GM21786 (cell line): ENCODE data around the gene ADD1.
"Not testable (repeated sequence)": the region's sequence is repeated elsewhere in the genome, so short reads cannot be mapped to it uniquely, and the experiment has no call there.

ENCODE experiments used
- ATAC-seq: cut with Tn5 transposase; IDR thresholded peaks from one replicate; pipeline ENCODE4 v1.9.1; 2021; ENCODE audit not compliant: unreplicated experiment

The ADD1 gene

DNA sequence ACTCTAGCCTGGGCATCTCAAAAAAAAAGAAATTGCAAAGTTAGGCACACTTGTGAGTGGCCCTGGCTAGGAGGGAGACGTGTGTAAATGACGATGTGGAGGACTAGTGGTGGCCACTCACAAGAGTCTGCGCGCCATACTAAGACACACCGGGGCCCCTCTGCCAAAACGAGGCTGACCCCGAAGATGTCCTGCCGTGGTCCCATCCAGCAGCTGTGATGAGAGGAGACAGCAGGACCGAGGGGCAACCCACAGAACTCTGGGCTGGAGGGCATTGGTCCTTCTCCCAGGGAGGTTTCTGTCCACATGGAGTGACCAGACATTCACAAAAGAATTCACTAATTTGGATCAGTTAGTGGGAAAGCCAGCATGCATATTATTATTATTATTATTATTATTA lies 72.1 kb downstream of the ADD1 start:
- no peak for ATAC-seq

DNA sequence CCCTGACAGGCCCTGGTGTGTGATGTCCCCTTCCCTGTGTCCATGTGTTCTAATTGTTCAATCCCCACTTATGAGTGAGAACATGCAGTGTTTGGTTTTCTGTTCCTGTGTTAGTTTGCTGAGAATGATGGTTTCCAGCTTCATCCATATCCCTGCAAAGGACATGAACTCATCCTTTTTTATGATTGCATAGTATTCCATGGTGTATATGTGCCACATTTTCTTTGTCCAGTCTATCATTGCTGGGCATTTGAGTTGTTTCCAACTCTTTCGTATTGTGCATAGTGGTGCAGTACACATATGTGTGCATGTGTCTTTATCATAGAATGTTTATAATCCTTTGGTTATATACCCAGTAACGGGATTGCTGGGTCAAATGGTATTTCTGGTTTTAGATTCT lies 73.1 kb downstream of the ADD1 start:
- ATAC-seq, result not testable (repeated sequence)

DNA sequence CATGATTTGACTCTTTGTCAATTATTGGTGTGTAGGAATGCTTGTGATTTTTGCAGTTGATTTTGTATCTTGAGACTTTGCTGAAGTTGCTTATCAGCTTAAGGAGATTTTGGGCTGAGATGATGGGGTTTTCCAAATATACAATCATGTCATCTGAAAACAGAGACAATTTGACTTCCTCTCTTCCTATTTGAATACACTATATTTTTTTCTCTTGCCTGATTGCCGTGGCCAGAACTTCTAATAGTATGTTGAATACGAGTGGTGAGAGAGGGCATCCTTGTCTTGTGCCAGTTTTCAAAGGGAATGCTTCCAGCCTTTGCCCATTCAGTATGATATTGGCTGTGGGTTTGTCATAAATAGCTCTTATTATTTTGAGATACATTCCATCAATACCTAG lies 74.7 kb downstream of the ADD1 start:
- not testable (repeated sequence) for ATAC-seq

DNA sequence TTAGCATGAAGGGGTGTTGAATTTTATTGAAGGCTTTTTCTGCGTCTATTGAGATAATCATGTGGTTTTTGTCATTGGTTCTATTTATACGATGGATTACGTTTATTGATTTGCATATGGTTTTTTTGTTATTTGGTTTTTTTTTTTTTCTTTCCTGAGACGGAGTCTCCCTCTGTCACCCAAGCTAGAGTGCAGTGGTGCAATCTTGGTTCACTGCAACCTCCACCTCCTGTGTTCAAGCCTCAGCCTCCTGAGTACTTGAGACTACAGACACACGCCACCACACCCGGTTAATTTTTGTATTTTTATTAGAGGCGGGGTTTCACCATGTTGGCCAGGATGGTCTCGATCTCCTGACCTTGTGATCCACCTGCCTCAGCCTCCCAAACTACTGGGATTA lies 75.1 kb downstream of the ADD1 start:
- not testable (repeated sequence) for ATAC-seq

DNA sequence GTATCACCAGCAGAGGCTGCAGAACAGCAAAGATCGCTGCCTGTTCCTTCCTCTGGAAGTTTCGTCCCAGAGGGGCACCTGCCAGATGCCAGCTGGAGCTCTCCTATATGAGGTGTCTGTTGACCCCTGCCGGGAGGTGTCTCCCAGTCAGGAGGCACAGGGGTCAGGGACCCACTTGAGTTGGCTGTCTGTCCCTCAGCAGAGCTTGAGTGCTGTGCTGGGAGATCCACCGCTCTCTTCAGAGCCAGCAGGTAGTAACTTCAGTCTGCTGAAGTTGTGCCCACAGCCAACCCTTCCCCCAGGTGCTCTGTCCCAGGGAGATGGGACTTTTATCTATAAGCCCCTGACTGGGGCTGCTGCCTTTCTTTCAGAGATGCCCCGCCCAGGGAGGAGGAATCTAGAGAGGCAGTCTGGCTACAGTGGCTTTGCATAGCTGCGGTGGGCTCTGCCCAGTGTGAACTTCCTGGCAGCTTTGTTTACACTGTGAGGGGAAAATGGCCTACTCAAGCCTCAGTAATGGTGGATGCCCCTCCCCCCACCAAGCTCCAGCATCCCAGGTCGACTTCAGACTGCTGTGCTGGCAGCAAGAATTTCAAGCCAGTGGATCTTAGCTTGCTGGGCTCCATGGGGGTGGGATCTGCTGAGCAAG lies 78.9 kb downstream of the ADD1 start:
- ATAC-seq, result not testable (repeated sequence)

DNA sequence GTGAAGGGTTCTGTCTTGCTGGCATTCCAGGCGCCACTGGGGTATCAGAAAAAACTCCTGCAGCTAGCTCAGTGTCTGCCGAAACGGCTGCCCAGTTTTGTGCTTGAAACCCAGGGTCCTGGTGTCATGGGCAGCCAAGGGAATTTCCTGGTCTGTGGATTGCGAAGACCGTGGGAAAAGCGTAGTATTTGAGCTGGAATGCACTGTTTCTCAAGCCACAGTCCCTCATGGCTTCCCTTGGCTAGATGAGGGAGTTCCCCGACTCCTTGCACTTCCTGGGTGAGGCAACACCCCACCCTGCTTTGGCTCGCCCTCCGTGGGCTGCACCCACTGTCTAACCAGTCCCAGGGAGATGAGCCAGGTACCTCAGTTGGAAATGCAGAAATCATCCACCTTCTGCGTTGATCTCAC lies 79.5 kb downstream of the ADD1 start:
- ATAC-seq, result no peak

DNA sequence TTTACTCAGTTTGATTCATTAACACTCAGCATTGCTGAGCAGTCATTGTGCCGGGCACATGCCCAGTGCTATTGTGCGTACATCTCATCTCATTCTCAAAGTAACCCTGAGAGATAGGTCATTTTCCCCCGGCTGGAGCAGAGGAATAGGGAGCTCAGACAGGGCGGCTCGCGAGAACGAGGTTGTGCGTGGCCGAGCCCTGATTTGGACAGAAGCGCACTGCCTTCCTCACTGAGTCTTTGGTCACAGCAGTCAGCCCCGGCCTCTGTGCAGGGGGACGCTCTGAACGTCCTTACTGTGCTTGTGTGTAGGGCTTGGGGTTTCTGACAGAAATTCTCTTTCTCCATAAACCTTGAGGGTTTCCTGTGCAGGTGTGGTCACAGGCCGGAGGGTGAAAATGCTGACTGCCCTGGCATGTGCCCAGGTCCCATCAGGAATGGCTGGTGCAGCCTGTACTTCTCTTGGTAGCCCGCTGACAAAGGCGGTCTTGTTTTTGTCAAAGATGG lies 80.1 kb downstream of the ADD1 start:
- ATAC-seq, result no peak

DNA sequence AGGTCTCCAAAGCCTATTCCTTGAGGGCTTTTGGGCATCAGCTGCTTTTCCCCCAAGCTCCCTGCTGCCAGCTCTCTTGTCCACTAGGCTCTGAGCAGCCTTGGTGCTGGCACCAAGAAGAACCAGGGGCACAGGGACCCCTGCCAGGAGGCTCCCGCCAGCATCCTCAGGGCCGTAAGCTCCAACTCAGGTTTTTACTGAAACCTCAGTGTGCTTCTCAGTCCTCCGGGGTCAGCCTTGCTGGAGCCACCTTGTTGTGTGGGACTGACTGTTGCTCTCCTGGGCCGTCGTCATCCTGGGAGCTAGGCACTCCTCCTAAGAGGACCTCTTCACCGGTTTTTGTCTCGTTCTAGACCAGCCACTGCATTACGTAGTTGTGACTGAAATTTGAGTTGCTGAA lies 80.6 kb downstream of the ADD1 start:
- no peak for ATAC-seq

DNA sequence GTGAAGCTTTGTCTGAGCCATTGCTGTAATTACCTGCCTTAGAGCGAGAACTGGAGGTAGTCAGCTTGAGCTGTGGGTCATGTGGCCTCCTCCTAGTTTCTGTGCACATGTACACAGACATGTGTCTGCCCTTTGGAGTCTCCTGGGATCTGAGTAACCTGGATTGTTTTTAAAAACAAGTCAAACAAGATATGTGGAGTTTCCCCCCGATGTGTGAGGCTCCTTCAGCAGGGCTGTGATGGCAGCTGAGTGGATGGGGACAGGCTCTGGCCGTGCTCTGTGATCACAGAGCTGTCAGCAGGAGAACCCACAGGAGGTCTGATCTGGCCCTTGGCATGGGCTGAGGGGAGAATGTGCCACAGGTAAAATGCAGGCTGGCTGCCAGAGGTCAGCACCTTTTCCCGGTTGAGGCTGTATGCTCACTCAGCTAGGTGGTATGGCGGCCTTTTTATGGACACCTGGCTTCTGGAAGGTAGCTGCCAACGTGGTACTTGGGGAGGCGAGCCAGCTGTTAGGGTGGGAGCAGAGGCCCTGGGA lies 81.2 kb downstream of the ADD1 start:
- no peak for ATAC-seq

DNA sequence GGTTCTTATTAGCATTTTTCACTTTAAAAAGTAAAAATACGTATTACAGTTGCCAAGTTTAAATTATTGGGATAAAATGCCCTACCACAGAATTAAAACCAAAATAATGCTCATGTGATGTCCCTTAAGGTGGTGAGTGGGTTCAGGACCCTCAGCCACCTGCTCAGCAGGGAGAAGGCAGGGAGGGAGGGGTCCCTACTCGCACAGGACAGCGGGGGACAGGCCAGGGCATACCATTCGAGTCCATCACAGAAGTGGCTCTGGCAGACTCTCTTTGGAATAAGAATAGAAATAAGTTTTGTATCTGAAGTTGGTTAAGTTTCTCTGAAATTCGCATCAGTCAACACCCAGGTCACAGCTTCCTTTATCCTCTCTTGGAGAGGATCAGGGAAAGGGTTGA lies 81.9 kb downstream of the ADD1 start:
- no peak for ATAC-seq

DNA sequence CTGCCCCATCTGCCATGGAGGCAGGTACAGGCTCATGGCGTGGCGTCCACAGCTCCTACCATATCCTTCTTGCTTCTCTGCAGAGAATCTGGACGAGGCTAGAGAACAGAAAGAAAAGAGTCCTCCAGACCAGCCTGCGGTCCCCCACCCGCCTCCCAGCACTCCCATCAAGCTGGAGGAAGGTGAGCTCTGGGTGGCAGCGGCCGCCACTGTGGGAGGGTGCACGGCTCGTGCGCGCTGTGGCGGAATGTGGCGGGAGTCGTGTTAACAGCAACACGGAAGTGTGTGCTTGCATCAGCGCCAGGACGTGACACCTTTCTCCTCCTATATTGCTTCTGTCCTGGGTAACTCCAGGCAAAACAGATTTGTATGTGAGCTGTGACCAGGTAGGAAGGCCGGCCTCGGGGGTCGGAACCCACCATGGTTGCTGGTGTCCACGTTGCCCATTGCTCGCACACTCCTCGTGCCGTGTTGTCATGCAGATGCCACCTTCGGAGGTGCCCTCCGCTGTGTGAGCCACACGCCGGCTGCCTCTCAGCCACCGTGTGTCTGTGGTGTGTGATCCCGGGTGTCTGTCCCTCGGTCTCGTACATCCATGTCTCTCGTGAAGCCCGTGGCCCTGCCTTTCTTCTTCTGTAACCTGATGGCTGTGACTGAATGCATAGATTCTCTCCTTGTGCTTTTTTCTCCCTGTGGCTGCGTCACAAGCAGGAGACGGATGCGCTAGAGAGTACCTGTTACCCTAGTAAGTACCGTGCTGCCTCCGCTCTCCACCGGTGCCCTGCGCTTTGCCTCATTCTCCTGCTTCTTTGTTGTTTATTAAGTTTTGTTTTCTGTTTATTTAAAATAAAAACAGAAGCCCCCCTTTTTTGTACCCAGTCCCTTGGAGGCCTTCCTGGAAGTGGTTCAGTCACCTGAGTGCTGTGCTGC lies 82.6 kb downstream of the ADD1 start:
- ATAC-seq, result no peak

DNA sequence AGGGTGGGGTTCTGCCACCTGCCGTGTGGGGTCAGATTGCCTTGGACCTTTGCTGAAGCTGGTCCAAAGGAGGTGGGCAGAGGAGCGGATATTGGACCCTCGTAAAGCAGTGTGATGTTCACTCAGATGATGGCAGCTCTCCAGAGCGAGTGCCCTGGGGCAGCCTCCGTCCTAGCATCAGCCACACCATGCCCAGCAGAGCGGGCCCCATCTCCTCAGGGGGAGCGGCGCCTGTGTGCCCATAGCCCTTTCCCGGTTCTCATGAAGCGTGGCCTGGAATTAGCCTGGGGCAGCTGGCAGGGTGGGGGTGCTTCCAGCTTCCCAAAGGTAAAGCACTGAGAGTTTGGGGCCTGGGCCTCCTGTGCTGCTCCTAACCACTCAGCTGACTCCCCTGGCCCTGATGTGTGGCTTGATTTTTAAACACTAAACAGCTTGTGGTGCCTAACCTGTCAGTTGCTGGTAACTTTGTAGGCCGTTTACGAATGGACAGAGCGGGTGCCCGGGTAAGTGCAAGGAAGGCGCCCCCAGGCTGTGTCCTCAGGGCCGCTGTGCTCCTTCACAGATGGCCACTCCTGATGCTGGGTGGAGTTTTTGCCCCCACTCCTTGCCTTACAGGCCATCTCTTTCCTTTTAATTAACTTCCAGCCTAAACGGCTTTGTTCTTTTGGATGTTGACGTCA lies 83.5 kb downstream of the ADD1 start:
- no peak for ATAC-seq

DNA sequence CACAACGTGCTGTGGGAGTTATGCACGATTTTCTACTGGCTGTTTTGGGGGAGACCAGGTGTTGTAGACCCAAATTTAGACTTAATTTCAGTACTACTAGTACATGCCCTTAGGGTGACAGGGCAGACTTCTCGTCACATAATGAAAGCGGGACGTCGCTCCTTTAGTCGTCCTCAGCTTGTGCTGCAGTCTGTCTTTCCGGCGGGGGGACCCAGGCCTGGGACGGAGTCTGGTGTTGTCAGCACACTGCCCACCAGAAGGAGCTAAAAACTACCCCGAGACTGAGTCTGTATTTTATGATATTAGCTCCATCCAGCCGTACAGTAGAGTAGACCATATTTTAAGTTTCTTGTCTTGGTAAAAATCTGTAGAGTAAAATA lies 84.0 kb downstream of the ADD1 start:
- ATAC-seq, result no peak

DNA sequence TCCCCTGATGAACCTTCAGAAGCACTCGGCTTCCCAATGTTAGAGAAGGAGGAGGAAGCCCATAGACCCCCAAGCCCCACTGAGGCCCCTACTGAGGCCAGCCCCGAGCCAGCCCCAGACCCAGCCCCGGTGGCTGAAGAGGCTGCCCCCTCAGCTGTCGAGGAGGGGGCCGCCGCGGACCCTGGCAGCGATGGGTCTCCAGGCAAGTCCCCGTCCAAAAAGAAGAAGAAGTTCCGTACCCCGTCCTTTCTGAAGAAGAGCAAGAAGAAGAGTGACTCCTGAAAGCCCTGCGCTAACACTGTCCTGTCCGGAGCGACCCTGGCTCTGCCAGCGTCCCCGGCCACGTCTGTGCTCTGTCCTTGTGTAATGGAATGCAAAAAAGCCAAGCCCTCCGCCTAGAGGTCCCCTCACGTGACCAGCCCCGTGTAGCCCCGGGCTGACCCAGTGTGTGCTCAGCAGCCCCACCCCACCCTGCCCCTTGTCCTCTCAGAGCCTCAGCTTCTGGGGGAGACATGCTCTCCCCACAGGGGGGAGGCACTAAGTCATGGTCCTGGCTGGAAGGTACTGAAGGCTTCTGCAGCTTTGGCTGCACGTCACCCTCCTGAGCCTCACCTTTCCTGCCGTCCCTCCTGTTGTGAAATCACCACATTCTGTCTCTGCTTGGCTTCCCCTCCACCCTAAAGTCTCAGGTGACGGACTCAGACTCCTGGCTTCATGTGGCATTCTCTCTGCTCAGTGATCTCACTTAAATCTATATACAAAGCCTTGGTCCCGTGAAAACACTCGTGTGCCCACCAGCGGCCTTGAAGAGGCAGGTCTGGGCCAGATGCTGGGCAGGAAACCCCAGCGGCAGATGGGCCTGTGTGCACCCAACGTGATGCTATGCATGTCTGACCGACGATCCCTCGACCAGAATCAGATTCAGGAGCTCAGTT lies 84.9 kb downstream of the ADD1 start:
- ATAC-seq, result no peak

DNA sequence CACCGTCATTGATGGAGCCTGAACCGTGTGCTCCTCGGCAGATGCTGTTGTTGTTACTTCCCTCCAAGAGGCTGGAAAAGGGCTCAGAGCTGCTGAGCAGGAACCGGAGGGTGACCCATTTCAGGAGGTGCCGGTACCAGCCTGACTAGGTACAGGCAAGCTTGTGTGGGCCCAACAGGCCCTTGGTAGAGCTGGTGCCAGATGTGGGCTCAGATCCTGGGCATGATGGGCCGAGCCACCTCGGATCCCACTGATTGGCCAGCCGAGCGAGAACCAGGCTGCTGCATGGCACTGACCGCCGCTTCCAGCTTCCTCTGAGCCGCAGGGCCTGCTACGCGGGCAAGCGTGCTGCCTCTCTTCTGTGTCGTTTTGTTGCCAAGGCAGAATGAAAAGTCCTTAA lies 85.8 kb downstream of the ADD1 start:
- no peak for ATAC-seq

DNA sequence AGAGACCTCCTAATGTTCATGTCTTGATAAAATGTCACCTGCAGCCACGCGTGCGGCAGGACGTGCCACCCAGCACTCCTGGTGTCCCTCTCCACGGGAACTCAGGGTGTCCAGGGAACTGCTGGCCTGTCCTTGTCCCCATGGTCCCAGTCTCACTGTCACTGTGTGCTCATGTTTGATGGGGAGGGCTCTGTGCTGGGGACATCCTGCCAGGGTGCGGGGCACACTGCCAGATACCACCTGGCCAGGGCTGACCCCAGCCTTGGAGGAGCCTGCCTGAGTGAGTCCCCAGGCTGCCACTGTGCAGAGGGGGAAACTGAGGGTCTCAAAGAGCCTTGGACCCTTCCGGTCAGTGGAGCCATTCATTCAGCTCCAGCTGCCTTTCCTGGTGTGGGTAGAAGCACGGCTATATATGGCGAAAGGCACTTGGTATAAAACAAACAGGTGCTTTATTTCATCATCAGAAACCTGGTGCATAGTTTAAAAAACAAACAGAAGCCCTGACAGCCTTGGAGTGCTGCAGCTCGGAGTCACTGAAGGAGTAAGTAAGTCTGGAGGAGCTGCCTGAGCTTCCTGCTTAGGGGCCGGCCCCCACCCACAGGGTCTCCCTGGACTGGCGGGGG lies 86.6 kb downstream of the ADD1 start:
- no peak for ATAC-seq

DNA sequence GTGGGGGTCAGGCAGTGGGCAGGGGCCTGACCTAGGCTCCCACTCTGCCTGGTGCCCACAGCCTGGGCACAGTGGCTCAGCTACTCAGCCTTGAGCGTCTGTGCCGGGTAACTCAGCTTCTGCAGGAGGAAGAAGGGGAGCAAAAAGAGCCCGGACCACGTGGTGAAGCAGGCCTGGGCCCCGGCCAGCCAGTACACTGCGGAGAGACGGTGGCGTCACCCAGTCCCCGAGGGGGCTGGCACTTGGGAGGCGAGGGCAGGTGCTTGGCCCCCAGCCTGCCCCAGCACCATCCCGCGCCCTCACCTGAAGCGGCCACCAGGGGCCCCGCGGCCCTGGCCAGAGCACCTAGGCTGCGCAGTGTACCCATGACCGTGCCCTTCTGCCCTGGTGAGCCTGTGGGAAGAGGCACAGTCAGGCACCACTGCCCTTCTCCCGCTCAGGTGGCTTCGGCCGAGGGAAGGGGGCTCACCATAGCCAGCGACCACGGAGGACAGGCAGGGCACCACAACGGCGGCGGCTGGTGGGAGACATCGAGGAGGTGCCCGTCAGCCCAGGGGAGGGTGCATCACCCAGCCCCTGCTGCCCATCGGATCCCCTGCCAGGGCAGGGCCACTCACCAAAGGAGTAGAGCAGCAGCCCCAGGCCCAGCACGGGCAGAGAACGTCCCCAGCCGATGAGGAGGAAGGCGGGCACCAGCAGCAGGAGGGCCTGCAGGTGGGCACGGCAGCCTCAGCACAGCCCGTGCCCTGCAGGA lies 87.3 kb downstream of the ADD1 start:
- no peak for ATAC-seq

DNA sequence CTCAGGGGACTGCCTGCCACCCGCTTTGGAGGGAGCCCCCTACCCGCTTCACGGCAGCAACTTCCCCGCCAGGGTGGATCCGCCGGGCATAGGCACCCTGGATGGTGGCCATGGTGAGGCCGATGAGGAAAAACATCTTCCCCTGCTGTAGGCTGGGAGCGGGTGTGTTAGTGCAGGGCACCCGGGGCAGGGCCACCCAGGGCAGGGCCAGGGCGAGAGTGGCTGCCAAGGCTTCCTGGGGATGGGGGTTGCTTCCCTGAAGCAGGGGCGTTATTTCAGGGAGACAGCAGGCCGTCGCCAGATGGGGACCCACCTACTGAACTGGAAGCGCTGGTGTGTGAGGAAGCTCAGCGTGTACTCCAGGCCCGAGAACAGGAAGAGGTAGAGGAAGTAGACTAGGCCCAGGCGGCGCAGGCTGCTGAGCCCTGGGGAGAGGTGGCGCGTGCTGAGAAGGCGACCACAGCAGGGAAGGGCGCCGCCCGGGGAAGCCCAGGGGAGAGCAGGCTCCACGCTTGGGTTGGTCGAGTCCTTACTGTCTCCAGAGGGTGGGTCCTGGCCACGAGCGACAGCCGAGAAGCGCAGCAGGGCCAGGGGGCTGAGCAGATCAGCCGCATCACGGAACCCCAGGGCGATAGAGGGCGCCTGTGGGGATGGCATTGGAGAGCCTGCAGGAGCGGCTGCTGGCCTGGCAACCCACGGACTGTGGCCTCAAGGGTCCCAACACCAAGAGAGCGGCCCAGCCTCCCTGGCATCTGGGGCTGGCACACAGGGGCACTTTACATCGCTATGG lies 88.1 kb downstream of the ADD1 start:
- ATAC-seq, result peak; percentile 42
